ENCODE data around the gene SYNGR2. TPM values are rescaled to one million over a fixed set of nuclear protein-coding genes. Genes with fewer than 3 reads are reported as not detected.
A peak's percentile ranks its signal among the peaks of the same experiment; 100 is the strongest.

Gene SYNGR2
- total and polyA plus RNA-seq, 9 of the 15 experiments (the other 6 are each of a cell fraction or from before 2014, with no cell fraction given): 1.4 to 173 (median 87.8) TPM

DNA sequence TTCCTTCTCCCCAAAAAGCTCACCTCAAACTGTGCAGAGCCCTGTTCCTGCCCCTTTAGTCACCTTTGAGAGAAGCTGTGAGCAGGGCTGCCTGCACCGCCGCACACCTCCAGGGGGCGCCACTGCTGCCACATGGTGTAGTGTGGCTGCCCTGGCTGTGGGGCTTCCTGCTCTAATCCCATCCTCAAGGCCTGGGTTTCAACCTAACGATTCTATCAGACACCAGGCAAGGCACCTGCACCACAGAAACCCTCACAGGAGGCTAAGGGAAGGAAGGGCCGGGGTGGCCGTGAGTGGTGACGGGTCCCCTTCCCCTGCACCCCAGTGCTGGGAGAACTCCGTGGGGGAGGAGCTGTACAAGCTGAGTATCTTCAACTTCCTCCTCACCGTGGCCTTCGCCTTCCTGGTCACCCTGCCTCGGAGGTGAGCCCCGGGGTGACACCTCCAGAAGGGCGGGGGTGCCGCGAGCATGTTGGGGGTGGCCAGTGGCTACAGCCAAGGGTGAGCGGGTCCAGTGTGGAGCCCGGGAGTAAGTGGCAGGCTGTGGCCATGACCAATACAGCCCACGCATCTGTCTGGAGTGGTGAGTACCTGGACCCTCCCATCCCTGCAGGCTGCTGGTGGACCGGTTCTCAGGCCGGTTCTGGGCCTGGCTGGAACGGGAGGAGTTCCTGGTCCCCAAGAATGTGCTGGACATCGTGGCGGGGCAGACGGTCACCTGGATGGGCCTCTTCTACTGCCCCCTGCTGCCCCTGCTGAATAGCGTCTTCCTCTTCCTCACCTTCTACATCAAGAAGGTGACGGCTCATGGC, 30.8 kb upstream of the SYNGR2 start (continued):
- TF ChIP-seq ZFX (CRISPR knock-in tag; IDR thresholded peaks at IDR 0.05) (peak; percentile 78), E2F1 (CRISPR knock-in tag; IDR thresholded peaks at IDR 0.05) (no peak), CREB1 (IDR thresholded peaks at IDR 0.05) (no peak), CREB1 (CRISPR knock-in tag; IDR thresholded peaks at IDR 0.05) (peak; percentile 52; the same call in 1 of the 2 replicates), RBFOX2 (IDR thresholded peaks at IDR 0.05; ENCODE audit: low read depth, low read length) (peak; percentile 74), HMGN3 (IDR thresholded peaks at IDR 0.05; ENCODE audit: borderline replicate concordance, extremely low read depth, insufficient read length, low read depth, low read length) (peak; percentile 22), ETV6 (IDR thresholded peaks at IDR 0.05; ENCODE audit: borderline replicate concordance in 1 of 2, low read depth in 2 of 2, low read length in 1 of 2) (no peak), ETV6 (CRISPR knock-in tag; IDR thresholded peaks at IDR 0.05; ENCODE audit: borderline replicate concordance) (no peak), ZEB2 (IDR thresholded peaks at IDR 0.05) (peak; percentile 96), CHD1 (IDR thresholded peaks at IDR 0.05; ENCODE audit: low read length) (peak; percentile 89)
- TF ChIP-seq, protein P1, sequence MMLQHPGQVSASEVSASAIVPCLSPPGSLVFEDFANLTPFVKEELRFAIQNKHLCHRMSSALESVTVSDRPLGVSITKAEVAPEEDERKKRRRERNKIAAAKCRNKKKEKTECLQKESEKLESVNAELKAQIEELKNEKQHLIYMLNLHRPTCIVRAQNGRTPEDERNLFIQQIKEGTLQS (IDR thresholded peaks at IDR 0.05): peak; percentile 17; the same call in 1 of the 2 replicates
- TF ChIP-seq, protein P1 (CRISPR knock-in tag; conservative IDR thresholded peaks at IDR 0.05): no peak
- TF ChIP-seq, protein P2, sequence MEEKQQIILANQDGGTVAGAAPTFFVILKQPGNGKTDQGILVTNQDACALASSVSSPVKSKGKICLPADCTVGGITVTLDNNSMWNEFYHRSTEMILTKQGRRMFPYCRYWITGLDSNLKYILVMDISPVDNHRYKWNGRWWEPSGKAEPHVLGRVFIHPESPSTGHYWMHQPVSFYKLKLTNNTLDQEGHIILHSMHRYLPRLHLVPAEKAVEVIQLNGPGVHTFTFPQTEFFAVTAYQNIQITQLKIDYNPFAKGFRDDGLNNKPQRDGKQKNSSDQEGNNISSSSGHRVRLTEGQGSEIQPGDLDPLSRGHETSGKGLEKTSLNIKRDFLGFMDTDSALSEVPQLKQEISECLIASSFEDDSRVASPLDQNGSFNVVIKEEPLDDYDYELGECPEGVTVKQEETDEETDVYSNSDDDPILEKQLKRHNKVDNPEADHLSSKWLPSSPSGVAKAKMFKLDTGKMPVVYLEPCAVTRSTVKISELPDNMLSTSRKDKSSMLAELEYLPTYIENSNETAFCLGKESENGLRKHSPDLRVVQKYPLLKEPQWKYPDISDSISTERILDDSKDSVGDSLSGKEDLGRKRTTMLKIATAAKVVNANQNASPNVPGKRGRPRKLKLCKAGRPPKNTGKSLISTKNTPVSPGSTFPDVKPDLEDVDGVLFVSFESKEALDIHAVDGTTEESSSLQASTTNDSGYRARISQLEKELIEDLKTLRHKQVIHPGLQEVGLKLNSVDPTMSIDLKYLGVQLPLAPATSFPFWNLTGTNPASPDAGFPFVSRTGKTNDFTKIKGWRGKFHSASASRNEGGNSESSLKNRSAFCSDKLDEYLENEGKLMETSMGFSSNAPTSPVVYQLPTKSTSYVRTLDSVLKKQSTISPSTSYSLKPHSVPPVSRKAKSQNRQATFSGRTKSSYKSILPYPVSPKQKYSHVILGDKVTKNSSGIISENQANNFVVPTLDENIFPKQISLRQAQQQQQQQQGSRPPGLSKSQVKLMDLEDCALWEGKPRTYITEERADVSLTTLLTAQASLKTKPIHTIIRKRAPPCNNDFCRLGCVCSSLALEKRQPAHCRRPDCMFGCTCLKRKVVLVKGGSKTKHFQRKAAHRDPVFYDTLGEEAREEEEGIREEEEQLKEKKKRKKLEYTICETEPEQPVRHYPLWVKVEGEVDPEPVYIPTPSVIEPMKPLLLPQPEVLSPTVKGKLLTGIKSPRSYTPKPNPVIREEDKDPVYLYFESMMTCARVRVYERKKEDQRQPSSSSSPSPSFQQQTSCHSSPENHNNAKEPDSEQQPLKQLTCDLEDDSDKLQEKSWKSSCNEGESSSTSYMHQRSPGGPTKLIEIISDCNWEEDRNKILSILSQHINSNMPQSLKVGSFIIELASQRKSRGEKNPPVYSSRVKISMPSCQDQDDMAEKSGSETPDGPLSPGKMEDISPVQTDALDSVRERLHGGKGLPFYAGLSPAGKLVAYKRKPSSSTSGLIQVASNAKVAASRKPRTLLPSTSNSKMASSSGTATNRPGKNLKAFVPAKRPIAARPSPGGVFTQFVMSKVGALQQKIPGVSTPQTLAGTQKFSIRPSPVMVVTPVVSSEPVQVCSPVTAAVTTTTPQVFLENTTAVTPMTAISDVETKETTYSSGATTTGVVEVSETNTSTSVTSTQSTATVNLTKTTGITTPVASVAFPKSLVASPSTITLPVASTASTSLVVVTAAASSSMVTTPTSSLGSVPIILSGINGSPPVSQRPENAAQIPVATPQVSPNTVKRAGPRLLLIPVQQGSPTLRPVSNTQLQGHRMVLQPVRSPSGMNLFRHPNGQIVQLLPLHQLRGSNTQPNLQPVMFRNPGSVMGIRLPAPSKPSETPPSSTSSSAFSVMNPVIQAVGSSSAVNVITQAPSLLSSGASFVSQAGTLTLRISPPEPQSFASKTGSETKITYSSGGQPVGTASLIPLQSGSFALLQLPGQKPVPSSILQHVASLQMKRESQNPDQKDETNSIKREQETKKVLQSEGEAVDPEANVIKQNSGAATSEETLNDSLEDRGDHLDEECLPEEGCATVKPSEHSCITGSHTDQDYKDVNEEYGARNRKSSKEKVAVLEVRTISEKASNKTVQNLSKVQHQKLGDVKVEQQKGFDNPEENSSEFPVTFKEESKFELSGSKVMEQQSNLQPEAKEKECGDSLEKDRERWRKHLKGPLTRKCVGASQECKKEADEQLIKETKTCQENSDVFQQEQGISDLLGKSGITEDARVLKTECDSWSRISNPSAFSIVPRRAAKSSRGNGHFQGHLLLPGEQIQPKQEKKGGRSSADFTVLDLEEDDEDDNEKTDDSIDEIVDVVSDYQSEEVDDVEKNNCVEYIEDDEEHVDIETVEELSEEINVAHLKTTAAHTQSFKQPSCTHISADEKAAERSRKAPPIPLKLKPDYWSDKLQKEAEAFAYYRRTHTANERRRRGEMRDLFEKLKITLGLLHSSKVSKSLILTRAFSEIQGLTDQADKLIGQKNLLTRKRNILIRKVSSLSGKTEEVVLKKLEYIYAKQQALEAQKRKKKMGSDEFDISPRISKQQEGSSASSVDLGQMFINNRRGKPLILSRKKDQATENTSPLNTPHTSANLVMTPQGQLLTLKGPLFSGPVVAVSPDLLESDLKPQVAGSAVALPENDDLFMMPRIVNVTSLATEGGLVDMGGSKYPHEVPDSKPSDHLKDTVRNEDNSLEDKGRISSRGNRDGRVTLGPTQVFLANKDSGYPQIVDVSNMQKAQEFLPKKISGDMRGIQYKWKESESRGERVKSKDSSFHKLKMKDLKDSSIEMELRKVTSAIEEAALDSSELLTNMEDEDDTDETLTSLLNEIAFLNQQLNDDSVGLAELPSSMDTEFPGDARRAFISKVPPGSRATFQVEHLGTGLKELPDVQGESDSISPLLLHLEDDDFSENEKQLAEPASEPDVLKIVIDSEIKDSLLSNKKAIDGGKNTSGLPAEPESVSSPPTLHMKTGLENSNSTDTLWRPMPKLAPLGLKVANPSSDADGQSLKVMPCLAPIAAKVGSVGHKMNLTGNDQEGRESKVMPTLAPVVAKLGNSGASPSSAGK (IDR thresholded peaks at IDR 0.05): peak; percentile 76

All from K562 (cell line).